H9 (cell line): ENCODE results near the gene DNASE1L2. TPM values are rescaled to one million over a fixed set of nuclear protein-coding genes. Genes with fewer than 3 reads are reported as not detected.

Experiments
- DNase-seq: peaks from one replicate; pipeline ENCODE4 v3.0.0-alpha.2; 2017
- H2AFZ ChIP-seq: one replicate; pipeline ENCODE4 v1.6.1; 2013; ENCODE audit warnings: mild to moderate bottlenecking, low read length, control low read depth, moderate library complexity
- H2AK5ac ChIP-seq: 2 replicates; pipeline ENCODE4 v1.6.1; 2013; ENCODE audit warnings: low read length, control low read depth, mixed read lengths; ENCODE audit not compliant: insufficient read length
- H2BK120ac ChIP-seq: one replicate; pipeline ENCODE4 v1.6.1; 2013; ENCODE audit warnings: low read depth, mild to moderate bottlenecking, low read length, control low read depth, inconsistent platforms; ENCODE audit not compliant: poor library complexity, severe bottlenecking
- H2BK12ac ChIP-seq: 2 replicates; pipeline ENCODE4 v1.6.1; 2013; ENCODE audit warnings: low read length, control low read depth, mixed read lengths, low read depth; ENCODE audit not compliant: insufficient read length
- H2BK15ac ChIP-seq: 2 replicates; pipeline ENCODE4 v1.6.1; 2013; ENCODE audit warnings: low read depth, low read length, control low read depth
- H2BK20ac ChIP-seq: one replicate; pipeline ENCODE4 v1.6.1; 2013; ENCODE audit warnings: low read depth, mild to moderate bottlenecking, low read length, control low read depth, inconsistent platforms; ENCODE audit not compliant: poor library complexity, severe bottlenecking
- H2BK5ac ChIP-seq: 2 replicates; pipeline ENCODE4 v1.6.1; 2013; ENCODE audit warnings: low read length, control low read depth, mixed read lengths; ENCODE audit not compliant: insufficient read length
- H3K14ac ChIP-seq: 2 replicates; pipeline ENCODE4 v1.6.1; 2013; ENCODE audit warnings: low read length, control low read depth; ENCODE audit not compliant: insufficient read depth
- H3K18ac ChIP-seq: 2 replicates; pipeline ENCODE4 v1.6.1; 2013; ENCODE audit warnings: low read depth, mild to moderate bottlenecking, mixed read lengths, low read length, control low read depth; ENCODE audit not compliant: insufficient read length
- H3K23ac ChIP-seq: 2 replicates; pipeline ENCODE4 v1.6.1; 2013; ENCODE audit warnings: low read length, control low read depth, mixed read lengths, low read depth; ENCODE audit not compliant: insufficient read length
- H3K23me2 ChIP-seq: 2 replicates; pipeline ENCODE4 v1.6.1; 2013; ENCODE audit warnings: low read depth, mild to moderate bottlenecking, mixed read lengths, low read length, control low read depth; ENCODE audit not compliant: insufficient read length, poor library complexity, severe bottlenecking
- H3K27ac ChIP-seq: 2 replicates; pipeline ENCODE4 v1.5.1; 2013; ENCODE audit warnings: low read length, control low read depth, mixed read lengths, low read depth; ENCODE audit not compliant: insufficient read length
- H3K27me3 ChIP-seq: 2 replicates; pipeline ENCODE4 v1.6.1; 2013; ENCODE audit warnings: low read length, control low read depth, inconsistent platforms; ENCODE audit not compliant: insufficient read depth
- H3K4ac ChIP-seq: 2 replicates; pipeline ENCODE4 v1.6.1; 2013; ENCODE audit warnings: low read depth, mild to moderate bottlenecking, control low read depth, inconsistent platforms, low read length, moderate library complexity
- H3K4me1 ChIP-seq: 2 replicates; pipeline ENCODE4 v1.6.1; 2013; ENCODE audit warnings: low read length, control low read depth, inconsistent platforms; ENCODE audit not compliant: insufficient read depth
- H3K4me2 ChIP-seq: 2 replicates; pipeline ENCODE4 v1.6.1; 2013; ENCODE audit warnings: low read length, control low read depth, mixed read lengths; ENCODE audit not compliant: insufficient read length, insufficient read depth
- H3K56ac ChIP-seq: 2 replicates; pipeline ENCODE4 v1.6.1; 2013; ENCODE audit warnings: low read depth, mild to moderate bottlenecking, mixed read lengths, low read length, control low read depth; ENCODE audit not compliant: insufficient read length
- H3K79me1 ChIP-seq: 2 replicates; pipeline ENCODE4 v1.6.1; 2013; ENCODE audit warnings: low read depth, mild to moderate bottlenecking, moderate library complexity, low read length, control low read depth, inconsistent platforms; ENCODE audit not compliant: insufficient read depth, poor library complexity, severe bottlenecking
- H3K79me2 ChIP-seq: 2 replicates; pipeline ENCODE4 v1.6.1; 2013; ENCODE audit warnings: low read length, control low read depth, inconsistent platforms; ENCODE audit not compliant: insufficient read depth
- H3K9ac ChIP-seq: 2 replicates; pipeline ENCODE4 v1.6.1; 2013; ENCODE audit warnings: low read length, control low read depth, mixed read lengths; ENCODE audit not compliant: insufficient read length; ENCODE audit errors: extremely low read depth
- H3K9me3 ChIP-seq: one replicate; pipeline ENCODE4 v1.6.1; 2013; ENCODE audit warnings: low read depth, low read length, inconsistent platforms; ENCODE audit not compliant: control insufficient read depth
- H3T11ph ChIP-seq: one replicate; pipeline ENCODE4 v1.6.1; 2013; ENCODE audit warnings: mild to moderate bottlenecking, low read length, control low read depth, inconsistent platforms
- H4K20me1 ChIP-seq: one replicate; pipeline ENCODE4 v1.6.1; 2013; ENCODE audit not compliant: control insufficient read depth, insufficient read length, insufficient read depth
- H4K5ac ChIP-seq: 2 replicates; pipeline ENCODE4 v1.6.1; 2013; ENCODE audit warnings: low read depth, mild to moderate bottlenecking, mixed read lengths, low read length, control low read depth; ENCODE audit not compliant: insufficient read length
- H4K8ac ChIP-seq: replicated peaks from 2 replicates; pipeline ENCODE4 v1.6.1; 2013; ENCODE audit warnings: low read length, control low read depth, mixed read lengths, low read depth; ENCODE audit not compliant: insufficient read length
- H4K91ac ChIP-seq: 2 replicates; pipeline ENCODE4 v1.6.1; 2013; ENCODE audit warnings: low read depth, mild to moderate bottlenecking, moderate library complexity, mixed read lengths, low read length, control low read depth; ENCODE audit not compliant: insufficient read length
- H3K27ac Mint-ChIP-seq, 3 experiments: 2 replicates in 2 of 3; 3 replicates in 1 of 3; pipeline ENCODE4 v1.8.0; 2020 to 2021; ENCODE audit warnings: mixed read lengths in 3 of 3, mild to moderate bottlenecking in 1 of 3, moderate library complexity in 1 of 3
- H3K27me3 Mint-ChIP-seq: 2 replicates; pipeline ENCODE4 v1.8.0; 2021; ENCODE audit warnings: low read depth, mild to moderate bottlenecking, moderate library complexity, mixed read lengths
- H3K36me3 Mint-ChIP-seq, 3 experiments: 2 replicates in 2 of 3; 3 replicates in 1 of 3; pipeline ENCODE4 v1.8.0; 2020 to 2021; ENCODE audit warnings: low read depth in 3 of 3, mixed read lengths in 3 of 3; ENCODE audit not compliant: insufficient read depth in 1 of 3
- H3K4me1 Mint-ChIP-seq, 2 experiments: 2 replicates each; pipeline ENCODE4 v1.8.0; 2020; ENCODE audit warnings: mixed read lengths in 2 of 2
- H3K4me3 Mint-ChIP-seq, 2 experiments: 2 replicates in 1 of 2; 3 replicates in 1 of 2; pipeline ENCODE4 v1.8.0; 2020 to 2021; ENCODE audit warnings: mild to moderate bottlenecking in 2 of 2, mixed read lengths in 2 of 2, moderate library complexity in 1 of 2
- H3K9me3 Mint-ChIP-seq, 2 experiments: 2 replicates in 1 of 2; 3 replicates in 1 of 2; pipeline ENCODE4 v1.8.0; 2020; ENCODE audit warnings: mild to moderate bottlenecking in 2 of 2, mixed read lengths in 2 of 2, moderate library complexity in 1 of 2
- WGBS: extraction: QIAGEN DNeasy Blood & Tissue Kit; methylation state at CpG from one replicate; pipeline ENCODE4 v1.1.7; 2013; ENCODE audit warnings: missing lambda C conversion rate, low lambda C conversion rate, mixed read lengths; ENCODE audit not compliant: insufficient read length; ENCODE audit errors: extremely low coverage; 5-methylcytosine and 5-hydroxymethylcytosine counted together
- total RNA-seq: library from RNA; stranded (reverse); gene quantifications from 2 replicates; pipeline ENCODE4 v1.2.1, GENCODE V29; 2021
- TF ChIP-seq, protein P1 (sequence below): fragments of 200-600 bp; sonication (generic); conservative IDR thresholded peaks from 3 replicates; pipeline ENCODE4 v1.8.0; 2021; ENCODE audit warnings: antibody characterized with exemption, mild to moderate bottlenecking

The DNASE1L2 gene
- total RNA-seq, 1 experiment from 2014 or later, result 2.5 TPM

DNA sequence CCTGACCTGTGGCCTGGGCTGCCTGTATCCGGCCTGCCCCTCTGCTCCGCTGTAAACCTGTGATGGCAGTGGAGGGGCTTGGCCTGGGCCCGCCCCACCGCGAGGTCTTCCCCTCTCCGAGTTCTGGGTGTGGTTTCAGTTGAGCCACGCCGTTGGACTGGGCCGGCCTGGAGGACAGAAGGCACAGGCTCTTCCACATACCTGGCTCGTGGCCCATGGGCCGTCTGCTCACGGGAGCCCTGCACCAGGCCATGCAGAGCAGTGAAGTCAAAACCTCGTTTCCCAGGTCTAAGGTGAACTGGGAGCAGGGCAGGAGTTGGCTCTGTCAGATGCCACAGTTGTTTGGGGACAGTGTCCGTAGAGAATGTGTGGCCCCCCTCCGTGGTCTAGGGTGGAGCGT lies 37.2 kb downstream of the DNASE1L2 start:
- no peaks in the 10 kb centered on the region for H3K4me1 ChIP-seq
- Mint-ChIP-seq H3K4me1 (peaks cover 12 to 22% of the 10 kb centered on the region in 2 experiments), H3K36me3 (peaks cover 0 to 7% (median 3%) of the 10 kb centered on the region in 3 experiments; a peak in 3 of 7 replicates), H3K4me3 (no peak overlapping the region), H3K9me3 (no peaks in the 10 kb centered on the region), H3K27me3 (peaks cover 6% of the 10 kb centered on the region; the same call in 1 of the 2 replicates), H3K27ac (0 out of 7 replicates have a peak overlapping the region, but pooled peaks of 1 of the 3 experiments have one; percentile 61)
- no peak for DNase-seq
- no peak overlapping the region for H4K91ac ChIP-seq
- H3K79me2 ChIP-seq, result no peaks in the 10 kb centered on the region
- no peaks in the 10 kb centered on the region for H4K20me1 ChIP-seq
- no peak overlapping the region for H3K14ac ChIP-seq
- H3K27me3 ChIP-seq, result no peaks in the 10 kb centered on the region
- no peak overlapping the region for H2BK15ac ChIP-seq
- H2AK5ac ChIP-seq, result no peak overlapping the region
- no peak overlapping the region for H3K4me2 ChIP-seq
- no peak overlapping the region for H2BK20ac ChIP-seq
- H3K79me1 ChIP-seq, result no peaks in the 10 kb centered on the region
- no peak overlapping the region for H3T11ph ChIP-seq
- TF ChIP-seq, protein P1, sequence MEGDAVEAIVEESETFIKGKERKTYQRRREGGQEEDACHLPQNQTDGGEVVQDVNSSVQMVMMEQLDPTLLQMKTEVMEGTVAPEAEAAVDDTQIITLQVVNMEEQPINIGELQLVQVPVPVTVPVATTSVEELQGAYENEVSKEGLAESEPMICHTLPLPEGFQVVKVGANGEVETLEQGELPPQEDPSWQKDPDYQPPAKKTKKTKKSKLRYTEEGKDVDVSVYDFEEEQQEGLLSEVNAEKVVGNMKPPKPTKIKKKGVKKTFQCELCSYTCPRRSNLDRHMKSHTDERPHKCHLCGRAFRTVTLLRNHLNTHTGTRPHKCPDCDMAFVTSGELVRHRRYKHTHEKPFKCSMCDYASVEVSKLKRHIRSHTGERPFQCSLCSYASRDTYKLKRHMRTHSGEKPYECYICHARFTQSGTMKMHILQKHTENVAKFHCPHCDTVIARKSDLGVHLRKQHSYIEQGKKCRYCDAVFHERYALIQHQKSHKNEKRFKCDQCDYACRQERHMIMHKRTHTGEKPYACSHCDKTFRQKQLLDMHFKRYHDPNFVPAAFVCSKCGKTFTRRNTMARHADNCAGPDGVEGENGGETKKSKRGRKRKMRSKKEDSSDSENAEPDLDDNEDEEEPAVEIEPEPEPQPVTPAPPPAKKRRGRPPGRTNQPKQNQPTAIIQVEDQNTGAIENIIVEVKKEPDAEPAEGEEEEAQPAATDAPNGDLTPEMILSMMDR, result no peak
- H3K27ac ChIP-seq, result no peak overlapping the region
- WGBS, result no CpG with 5 or more reads among the region's 16 CpGs
- no peak overlapping the region for H2BK12ac ChIP-seq
- H3K56ac ChIP-seq, result no peak overlapping the region
- no peaks in the 10 kb centered on the region for H3K23me2 ChIP-seq
- no peak overlapping the region for H3K23ac ChIP-seq
- no peak overlapping the region for H2AFZ ChIP-seq
- H3K18ac ChIP-seq, result no peak overlapping the region
- H4K8ac ChIP-seq, result no peak overlapping the region
- no peak overlapping the region for H4K5ac ChIP-seq
- H3K9me3 ChIP-seq, result no peaks in the 10 kb centered on the region
- H2BK120ac ChIP-seq, result no peak overlapping the region
- no peak overlapping the region for H3K4ac ChIP-seq
- no peak overlapping the region for H3K9ac ChIP-seq
- H2BK5ac ChIP-seq, result no peak overlapping the region
